NK-92 (cell line): ENCODE results near the gene TMOD1.

Experiments used
- DNase-seq: peaks from one replicate; lab custom pipeline; 2025; ENCODE audit not compliant: unreplicated experiment; lab: John Stamatoyannopoulos, UW

Gene TMOD1

DNA sequence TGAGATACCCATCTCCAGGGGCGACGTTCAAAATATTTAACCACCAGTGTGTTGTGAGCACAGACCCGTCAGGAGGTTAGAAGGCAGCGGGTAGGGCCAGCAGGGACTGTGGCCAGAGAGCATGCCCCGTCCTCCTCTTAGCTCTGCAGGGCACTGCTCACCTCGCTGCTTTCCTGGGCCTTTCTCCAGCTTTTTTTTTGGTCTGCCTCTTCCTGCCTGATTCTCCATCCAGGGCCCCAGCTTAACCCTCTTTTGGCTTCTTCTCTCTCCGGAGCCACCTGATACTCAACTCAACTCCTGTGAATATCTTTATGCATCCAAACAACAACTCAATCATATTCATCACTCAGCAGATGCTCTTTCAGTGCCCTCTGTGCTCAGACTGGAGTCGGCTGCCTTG, 44.0 kb downstream of the TMOD1 start:
- DNase-seq = no peak

DNA sequence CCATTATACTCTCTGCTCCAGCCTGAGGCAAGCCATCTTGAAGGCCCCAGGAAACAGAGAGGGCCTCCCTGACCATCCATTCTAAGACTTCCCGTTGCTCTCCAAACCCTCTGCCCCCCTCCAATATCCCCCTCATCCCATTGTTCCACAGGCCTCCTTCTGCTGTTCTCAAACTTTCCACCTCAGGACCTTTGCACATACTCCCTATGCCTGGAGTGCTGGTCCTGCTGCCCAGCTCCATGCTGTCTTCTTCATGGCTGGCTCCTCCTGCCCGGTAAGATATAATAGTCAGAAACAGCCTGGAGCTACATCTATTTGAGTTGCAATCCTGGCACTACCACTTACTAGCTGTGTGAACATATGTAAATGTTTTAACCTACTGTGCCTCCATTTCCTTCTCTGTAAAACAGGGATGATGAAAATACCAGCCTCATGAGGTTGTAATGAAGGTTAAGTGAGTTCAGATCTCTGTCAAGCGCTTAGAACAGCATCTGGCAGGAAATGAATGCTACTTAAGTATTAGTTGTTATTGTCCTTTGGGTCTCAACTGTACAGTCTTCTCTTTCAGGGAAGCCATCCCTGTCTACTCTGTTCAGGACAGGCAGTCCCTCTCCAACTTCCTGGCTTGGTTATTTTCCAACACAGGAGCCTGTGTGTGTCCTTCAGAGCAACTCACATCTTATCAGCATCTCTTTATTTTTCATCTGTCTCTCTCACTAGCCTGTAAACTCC, 45.8 kb downstream of the TMOD1 start:
- DNase-seq = no peak

DNA sequence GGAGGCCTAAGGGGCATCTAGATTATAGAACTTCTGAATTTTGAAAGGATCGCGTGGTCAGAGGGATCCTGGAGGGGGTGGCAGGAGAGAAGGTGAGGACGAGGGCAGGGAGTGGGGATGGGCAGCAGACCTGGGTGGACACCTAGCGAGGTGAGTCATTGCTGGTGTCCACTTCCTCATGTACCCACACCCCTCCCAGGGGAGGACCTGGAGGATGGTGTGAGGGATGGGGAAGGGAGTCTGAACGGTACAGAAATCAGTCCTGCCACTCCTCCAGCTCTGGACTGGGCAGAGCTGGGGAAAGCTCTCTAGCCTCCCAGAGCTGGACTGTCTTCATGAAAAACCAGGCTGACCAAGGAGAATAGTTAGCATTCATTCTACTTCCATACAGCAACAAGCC, 46.9 kb downstream of the TMOD1 start:
- DNase-seq = no peak

DNA sequence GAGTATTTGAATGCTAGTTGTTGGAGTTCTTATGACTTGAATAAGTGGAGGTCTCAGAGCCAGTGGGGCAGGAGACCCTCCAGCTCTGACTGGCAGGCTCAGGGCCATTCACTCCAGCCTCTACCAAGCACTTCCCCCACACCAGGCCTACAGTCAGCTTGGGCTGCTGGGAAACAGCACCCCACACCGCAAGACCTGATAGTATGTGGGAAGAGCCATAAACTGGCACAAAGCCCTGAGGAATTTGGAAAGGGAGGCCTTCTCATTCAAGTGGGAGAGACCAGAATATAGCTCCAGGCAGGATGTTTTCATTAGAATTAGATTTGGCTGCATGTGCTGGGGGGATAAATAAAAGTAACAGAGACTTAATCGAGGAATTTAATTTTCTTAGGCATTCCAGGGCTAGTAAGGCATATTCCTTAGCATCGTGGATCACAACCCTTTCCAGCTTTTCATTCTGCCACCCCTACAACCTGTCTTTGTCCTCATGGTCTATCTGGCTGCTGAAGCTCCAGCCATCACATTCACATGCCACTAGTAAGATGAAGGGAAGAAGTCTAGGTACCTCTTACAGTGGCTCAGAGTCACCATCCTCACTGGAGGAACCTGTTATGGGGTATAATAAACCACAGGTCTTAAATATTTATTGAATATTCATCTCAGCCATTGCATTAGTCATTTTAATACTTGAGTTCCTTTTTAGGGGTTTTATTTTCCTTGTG, 47.5 kb downstream of the TMOD1 start:
- DNase-seq = no peak

DNA sequence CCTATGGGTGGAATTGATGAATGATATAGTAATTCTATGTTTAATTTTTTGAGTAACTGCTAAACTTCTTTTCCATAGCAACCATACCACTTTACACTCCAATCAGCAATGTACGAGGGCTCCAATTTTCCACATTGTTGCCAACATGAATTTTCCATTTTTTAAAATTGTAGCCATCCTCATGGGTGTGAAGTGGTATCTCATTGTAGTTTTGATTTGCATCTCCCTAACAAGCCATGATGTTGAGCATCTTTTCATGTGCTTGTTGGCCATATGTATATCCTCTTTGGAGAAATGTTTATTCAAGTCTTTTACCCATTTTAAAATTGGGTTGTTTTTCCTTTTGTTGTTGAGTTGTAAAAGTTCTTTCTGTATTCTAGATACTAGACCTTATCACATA, 48.9 kb downstream of the TMOD1 start:
- no peak for DNase-seq

DNA sequence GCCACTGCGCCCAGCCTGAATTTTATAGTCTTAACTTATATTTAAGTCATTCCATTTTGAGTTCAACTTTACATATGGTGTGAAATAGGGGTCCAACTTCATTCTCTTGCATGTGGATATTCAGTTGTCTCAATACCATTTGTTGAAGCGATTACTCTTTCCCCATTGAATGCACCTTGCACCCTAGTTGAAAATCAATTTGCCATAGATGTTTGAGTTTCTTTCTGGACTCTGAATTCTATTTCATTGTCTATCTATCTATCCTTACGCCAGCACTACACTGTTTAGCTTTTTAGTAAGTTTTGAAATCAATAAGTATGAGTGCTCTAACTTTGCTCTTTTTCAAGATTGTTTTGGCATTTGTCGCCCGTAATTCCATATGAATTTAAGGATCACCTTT, 49.8 kb downstream of the TMOD1 start:
- DNase-seq = no peak

DNA sequence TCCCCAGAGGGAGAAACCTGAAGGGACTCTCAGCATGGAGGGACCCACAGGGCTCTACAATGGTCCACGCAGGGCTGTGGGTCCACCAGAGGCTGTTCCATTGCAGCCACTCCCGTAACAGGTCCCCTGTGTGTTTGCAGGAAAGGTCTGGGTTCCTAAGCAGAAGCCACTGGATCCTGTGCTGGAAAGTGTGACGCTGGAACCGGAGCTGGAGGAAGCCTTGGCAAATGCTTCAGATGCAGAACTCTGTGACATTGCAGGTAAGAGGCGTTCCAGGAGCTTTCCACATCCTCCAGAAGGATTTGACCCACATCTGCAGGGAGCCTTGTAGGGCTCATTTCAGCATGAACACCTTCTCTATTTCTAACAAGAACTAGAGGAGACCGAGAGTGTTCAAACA, 51.7 kb downstream of the TMOD1 start:
- no peak for DNase-seq

DNA sequence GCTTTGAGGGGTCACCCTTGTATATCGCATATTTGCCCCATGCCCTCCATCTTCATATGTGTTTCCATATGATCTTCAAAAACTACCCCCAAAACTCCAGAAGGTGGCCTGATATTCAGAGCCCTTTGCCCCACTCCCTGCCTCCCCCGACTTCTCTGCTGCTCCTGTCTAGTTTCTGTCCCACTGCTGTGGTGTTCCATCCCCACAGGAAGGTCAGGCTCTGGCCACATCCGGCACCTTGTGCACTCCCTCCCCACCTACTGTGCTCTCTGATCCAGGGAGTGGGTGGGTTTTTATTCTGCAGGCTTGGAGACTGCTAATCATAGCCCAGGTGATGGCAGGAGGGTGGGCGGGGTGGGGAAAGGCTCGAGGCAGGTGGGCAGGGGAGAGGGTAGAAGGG, 52.4 kb downstream of the TMOD1 start:
- DNase-seq = no peak

DNA sequence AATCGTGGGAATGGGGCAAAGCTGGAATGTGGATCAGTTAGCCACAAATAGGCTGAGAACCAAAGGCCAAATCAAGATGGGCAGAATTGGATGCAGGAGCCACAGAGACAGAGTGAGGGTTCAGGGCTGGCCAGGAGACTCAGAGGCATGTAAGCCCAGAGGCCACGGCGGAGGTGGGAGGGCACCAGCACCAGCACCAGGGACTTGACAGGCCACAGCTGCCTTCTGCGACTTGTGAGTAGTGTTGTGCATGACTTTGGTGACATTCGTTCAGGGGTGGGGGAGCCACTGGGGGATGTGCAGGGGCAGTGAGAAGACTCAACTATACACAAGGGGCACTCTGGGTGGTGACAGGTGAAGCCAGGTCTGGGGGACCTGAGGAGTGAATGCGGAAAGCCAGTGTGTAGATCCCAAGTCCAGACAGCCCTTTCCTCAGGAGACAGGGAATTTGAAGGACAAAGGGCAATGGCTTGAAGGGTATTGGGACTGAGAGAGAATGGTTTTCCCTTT, 53.2 kb downstream of the TMOD1 start:
- no peak for DNase-seq

DNA sequence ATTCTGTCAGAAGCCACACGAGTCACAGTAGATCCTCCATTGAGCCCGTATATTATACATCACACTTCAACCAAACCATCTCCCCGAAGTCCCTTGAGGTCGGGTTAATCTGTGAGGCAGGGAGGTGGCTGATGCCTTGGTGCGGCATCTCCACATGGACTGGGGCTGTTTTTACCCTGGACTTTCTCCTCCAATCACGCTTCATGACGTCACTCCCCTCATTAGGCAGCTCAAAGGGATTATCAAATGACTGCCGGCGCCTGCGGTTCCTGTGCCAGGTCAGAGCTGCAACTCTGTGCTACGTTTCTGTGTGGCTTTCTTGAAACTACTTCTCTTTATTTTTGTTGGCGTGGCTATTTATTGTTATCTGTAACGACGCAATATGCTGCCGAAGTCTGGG, 53.7 kb downstream of the TMOD1 start:
- no peak for DNase-seq

DNA sequence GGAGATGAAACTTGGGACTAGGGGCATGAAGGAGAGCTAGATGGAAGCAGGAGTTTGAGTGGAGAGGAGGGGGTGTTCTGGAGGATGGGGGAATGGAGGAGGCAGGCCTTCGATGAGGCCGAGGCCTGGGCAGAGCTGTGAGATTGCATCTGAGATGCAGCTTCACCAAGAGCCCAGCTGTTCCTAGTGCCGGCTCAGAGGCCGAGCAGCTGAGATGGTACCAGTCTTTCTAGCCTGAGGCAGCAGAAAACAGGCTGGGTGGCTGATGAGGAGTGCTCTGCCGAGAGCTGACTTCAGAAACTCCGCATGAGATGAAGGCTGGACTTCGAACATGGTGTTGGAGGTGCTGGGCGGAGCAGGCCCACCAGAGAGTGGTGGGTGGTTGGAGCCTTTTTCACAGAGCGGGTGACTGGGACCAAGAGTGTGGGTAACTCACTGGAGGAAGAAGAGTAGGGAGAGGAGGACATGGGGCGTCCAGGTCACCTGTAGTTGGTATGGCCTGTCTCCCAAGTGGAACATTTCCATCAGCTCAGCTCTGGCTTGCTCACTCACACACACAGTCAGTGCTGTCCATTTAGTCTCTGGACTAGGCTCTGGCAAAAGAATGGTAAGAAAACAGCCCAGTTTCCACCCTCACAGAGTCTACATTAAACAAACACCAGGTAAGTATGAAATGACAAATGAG, 54.7 kb downstream of the TMOD1 start:
- no peak for DNase-seq

DNA sequence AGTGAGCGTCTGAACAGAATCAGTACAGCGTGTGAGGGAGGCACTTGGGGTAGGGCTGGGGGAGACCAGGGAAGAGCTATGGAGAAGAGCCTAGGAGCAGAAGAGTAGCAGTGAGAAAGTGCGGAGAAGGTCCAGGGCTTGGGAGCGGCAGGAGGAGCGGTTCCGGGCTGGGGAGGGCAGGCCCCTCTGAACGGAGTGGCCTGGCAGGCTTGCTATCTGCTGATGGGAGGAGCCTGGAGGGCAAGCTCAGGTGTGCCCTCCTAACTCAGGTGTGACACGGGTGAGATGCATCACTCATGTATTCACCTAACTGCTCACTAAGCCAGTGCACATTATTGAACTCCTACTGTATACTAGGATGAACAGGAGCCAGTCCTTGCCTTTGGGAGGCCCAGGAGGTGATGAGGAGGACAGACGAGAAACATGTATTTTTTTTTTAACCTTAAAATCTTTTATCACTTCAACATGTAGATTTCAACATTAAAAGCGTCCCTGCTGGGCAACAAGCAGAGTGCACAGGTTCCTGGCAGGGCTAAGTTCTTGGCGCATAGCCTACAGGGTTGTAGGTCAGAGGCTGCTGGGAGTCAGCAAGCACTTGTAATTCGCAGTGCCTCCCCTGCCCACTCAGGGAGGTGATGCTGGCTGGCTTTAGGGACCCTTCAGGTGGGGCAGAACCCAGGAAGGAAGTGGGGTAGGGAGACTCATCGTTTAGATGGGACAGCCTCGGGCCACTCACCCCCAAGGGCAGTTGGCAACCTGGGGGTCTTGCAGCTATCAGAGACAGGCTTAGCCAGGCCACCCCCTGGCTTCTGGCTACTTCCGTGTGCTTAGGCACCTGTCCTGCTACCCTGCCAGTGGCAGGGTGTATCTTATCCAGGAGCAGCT, 55.5 kb downstream of the TMOD1 start:
- DNase-seq = no peak

DNA sequence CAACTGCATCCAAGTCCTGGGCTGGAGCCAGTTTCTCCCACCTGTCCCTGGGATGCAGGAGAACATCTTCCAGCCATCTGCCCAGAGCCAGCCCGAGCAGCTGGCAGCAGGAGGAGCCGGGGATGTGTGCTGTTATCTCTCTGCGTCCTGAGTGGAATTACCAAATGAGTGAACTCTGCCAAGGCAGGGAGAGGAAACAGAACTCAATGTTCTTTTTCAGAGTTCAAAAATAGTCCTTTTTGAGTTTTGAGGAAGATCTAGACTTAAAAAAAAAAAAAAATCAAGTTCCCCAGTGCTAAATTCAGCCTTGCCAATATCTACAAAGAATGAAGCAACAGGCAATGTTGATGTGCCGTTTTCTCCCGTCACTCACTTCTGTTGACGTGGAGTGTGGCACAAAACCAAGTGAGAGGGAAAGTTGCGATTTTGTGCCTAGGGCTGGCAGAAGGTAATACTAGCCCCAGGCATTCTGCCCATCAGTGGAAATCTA, 56.2 kb downstream of the TMOD1 start:
- DNase-seq = no peak

DNA sequence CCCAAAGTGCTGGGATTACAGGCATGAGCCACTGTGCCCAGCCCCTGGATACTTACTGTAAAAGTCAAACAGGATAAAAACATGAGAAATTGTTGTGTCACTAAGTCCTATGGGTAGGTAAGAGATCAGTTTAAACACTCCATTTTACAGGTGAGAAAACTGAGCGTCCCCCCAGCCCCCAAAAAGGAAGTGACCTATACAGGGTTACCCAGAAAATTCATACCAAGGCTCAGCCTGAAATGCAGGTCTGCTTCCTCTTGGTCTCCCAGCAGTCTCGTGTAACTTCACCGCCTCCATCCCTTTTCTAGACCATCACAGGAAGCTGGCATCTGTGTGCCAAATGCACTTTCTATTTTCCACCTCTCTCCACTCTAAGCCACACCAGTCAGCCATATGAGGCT, 57.2 kb downstream of the TMOD1 start:
- DNase-seq = no peak

DNA sequence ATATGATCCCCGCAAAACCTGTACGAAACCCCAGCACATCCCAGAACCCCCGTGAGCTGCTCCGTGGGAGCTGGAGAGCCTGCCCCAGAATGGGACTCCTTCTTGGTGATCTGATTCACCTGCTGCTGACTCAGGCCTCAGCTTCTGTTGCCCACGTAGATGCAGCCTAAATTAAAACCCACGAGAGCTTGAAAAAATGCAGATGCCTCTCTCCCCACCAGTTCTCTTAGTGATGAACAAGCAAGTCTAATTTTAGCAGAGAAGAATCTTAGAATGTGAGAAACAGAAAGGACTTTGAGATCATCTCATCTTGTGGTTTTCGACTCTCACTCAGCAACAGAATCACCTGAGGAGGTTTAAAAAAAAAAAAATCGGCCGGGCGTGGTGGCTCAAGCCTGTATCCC, 57.6 kb downstream of the TMOD1 start:
- no peak for DNase-seq

DNA sequence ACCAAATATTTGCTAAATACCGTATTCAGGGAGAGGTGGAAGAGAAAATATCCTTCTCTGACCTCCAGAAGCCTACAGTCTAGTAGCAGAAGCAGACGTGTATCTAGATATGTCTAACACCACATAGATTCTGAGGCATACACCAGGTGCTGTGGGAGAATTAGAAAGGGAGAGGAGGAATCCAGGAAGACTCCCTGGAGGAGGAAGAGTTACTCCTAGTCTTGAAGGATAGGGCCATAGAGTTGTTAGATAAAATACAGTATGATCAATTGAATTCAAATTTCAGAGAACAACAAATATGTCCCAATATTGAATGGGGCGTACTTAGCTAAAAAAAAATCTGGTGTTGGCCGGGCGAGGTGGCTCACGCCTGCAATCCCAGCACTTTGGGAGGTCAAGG, 58.7 kb downstream of the TMOD1 start:
- DNase-seq = no peak

DNA sequence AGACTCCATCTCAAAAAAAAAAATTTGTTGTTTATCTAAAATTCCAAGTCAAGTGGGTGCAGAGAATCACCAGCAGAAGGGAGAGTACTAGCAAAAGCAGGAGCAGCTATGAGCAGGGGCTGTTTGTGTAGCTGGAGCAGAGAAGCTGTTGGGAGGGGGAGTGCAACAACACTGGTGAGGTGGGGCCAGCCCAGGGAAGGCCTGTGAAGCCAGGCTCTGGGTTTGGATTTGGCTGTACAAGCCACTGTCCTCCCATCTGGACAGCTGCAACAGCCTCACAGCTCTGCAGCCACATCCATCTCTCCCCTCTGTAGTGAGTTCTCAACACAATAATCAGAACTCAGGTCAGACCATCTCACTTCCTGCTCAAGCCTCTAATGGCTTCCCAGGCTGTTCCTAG, 59.4 kb downstream of the TMOD1 start:
- no peak for DNase-seq

DNA sequence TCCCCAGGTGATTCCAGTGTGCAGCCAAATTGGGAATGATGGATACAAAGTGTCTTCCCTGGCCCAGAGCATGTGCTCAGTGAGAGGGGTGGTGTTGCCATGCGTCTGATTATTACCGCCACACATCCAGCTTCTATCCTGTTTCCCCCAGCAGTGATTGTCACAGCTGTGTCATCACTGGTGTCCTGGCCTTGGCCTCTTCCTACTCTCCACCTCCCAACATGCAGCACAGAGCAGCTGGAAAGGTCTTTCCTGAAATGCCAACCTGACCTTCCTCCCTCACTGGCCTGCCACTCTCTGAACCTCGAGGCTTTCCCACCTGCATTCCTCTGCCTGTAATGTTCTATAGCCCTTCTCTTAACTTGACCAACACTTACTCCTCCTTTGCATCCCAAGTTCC, 60.0 kb downstream of the TMOD1 start:
- DNase-seq = no peak

DNA sequence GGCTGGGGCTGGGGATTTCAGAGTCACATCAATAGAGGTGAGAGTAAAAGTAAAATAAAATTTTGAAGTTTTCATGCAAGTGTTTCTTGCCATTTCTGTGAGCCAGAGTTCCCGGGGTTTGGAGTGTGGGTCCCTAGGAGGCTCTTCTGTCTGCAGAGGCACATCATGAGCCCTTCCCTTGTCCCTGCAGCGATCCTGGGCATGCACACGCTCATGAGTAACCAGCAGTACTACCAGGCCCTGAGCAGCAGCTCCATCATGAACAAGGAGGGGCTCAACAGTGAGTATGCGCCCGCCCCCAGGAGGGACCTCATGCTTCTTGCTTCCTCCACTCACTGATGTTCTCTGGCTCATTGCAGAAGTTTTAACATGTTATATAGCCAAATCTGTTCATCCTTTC, 61.1 kb downstream of the TMOD1 start:
- no peak for DNase-seq

DNA sequence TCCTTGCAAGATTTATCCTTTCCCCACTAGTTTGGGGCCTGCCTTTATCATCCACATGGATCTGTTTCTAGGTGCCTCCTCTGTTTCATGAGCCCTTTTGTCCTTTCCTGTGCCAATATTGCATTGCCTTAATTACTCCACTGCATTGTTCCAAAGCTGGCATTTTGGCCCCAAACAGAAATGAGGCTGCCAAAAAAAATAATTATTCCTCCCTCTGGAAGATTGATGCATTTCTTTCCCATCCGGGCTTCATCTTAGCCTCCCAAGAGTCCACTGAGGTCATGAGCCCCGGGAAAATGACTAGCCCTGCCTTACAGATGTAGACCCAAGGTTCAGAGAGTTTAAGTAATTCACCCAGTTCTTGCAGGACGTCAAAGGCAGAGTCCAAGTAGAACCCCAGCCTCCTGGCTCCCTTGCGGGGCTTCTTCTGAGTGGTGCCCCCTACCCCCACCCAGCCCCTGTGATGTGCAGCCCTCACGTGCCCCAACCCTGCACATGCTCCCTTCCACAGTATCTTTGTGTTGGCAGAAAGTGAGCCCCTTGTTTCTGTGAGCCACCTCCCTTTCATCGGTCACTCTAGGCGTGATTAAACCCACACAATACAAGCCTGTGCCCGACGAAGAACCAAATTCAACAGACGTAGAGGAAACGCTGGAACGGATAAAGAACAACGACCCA, 62.1 kb downstream of the TMOD1 start:
- DNase-seq = no peak
